NOMO-1 (cell line): ENCODE results near the gene ADD3.
A peak's percentile ranks its signal among the peaks of the same experiment; 100 is the strongest.

Experiments
- DNase-seq, 2 experiments: peaks; one replicate each; lab custom pipeline; 2025; ENCODE audit not compliant: unreplicated experiment in 2 of 2; lab: John Stamatoyannopoulos, UW

The ADD3 gene

GRCh38 chr10:110007701-110008517, at the start of gene ADD3:
TSS of gene ADD3 (plus strand) at chr10:110007984. CDS start at chr10:110100654, 92,670 bp downstream.
- peak; percentile 79 to 87 for DNase-seq

GRCh38 chr10:109958059-109958458, 49.7 kb upstream of the ADD3 start:
- no peak for DNase-seq

- DNase-seq: no peak
These were observed 48.3 kb upstream of the ADD3 start for GRCh38 chr10:109959259-109960145.

GRCh38 chr10:109960682-109961081, 47.1 kb upstream of the ADD3 start:
- DNase-seq: no peak

- DNase-seq: no peak
These were observed 46.4 kb upstream of the ADD3 start for GRCh38 chr10:109961174-109962001.

GRCh38 chr10:109962247-109962646, 45.5 kb upstream of the ADD3 start:
- DNase-seq: no peak

GRCh38 chr10:109963439-109963838, 44.3 kb upstream of the ADD3 start:
- DNase-seq: no peak

- no peak for DNase-seq
These were observed 43.5 kb upstream of the ADD3 start for GRCh38 chr10:109964318-109964717.

- DNase-seq: no peak
These were observed 40.6 kb upstream of the ADD3 start for GRCh38 chr10:109966961-109967738.

GRCh38 chr10:109967739-109968088, 40.1 kb upstream of the ADD3 start:
- DNase-seq: no peak

GRCh38 chr10:109968953-109969759, 38.6 kb upstream of the ADD3 start:
- no peak for DNase-seq

GRCh38 chr10:109969760-109970346, 37.9 kb upstream of the ADD3 start:
- no peak for DNase-seq

GRCh38 chr10:109971634-109972033, 36.1 kb upstream of the ADD3 start:
- no peak for DNase-seq

- DNase-seq: no peak
These were observed 35.3 kb upstream of the ADD3 start for GRCh38 chr10:109972372-109973001.

GRCh38 chr10:109973326-109973829, 34.4 kb upstream of the ADD3 start:
- DNase-seq: no peak

- no peak for DNase-seq
These were observed 33.1 kb upstream of the ADD3 start for GRCh38 chr10:109974504-109975191.

- no peak for DNase-seq
These were observed 32.3 kb upstream of the ADD3 start for GRCh38 chr10:109975244-109976190.
